GM10847 (cell line): ENCODE measurements around the gene OR5AR1.

Experiments
- POLR2A ChIP-seq: IDR thresholded peaks from 2 replicates; pipeline ENCODE4 v1.6.1; 2011; ENCODE audit not compliant: insufficient read length; ENCODE audit errors: extremely low read depth

Gene OR5AR1

GRCh38 chr11:56714206-56714605 lies 50.7 kb downstream of the OR5AR1 start:
- no peak for TF ChIP-seq POLR2A
